Right lobe of liver (tissue), 4 donors: ENCODE data around the gene CMKLR1.

Source experiments
- POLR2A ChIP-seq: fragments of 450-650 bp; IDR thresholded peaks from one replicate; pipeline ENCODE4 v1.6.1; 2017; ENCODE audit warnings: antibody characterized with exemption, mild to moderate bottlenecking
- TF ChIP-seq, protein P1 (sequence below), 4 donors: fragments of 200-600 bp in 3 of 4; fragments of 450-650 bp in 1 of 4; IDR thresholded peaks; one replicate each; pipeline versions ENCODE4 v1.5.1 to v1.8.0; 2016 to 2022; ENCODE audit warnings: antibody characterized with exemption in 4 of 4, mild to moderate bottlenecking in 2 of 4
- donor health status: DM: no; HTN: no; CAD: no.
- donor health status: DM: no; HTN: no; CAD: no.
- donor health status: DM: no; HTN: yes; CAD: no.

- no peak for TF ChIP-seq POLR2A
- TF ChIP-seq, protein P1, sequence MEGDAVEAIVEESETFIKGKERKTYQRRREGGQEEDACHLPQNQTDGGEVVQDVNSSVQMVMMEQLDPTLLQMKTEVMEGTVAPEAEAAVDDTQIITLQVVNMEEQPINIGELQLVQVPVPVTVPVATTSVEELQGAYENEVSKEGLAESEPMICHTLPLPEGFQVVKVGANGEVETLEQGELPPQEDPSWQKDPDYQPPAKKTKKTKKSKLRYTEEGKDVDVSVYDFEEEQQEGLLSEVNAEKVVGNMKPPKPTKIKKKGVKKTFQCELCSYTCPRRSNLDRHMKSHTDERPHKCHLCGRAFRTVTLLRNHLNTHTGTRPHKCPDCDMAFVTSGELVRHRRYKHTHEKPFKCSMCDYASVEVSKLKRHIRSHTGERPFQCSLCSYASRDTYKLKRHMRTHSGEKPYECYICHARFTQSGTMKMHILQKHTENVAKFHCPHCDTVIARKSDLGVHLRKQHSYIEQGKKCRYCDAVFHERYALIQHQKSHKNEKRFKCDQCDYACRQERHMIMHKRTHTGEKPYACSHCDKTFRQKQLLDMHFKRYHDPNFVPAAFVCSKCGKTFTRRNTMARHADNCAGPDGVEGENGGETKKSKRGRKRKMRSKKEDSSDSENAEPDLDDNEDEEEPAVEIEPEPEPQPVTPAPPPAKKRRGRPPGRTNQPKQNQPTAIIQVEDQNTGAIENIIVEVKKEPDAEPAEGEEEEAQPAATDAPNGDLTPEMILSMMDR (IDR thresholded peaks at IDR 0.05) = no peak
Observed at GRCh38 chr12:108380382-108380781, 41.3 kb upstream of the CMKLR1 start.
